Measurements from ENCODE around the gene HEATR5B. TPM values are rescaled to one million over a fixed set of nuclear protein-coding genes. Genes with fewer than 3 reads are reported as not detected.

The HEATR5B gene
- total and polyA plus RNA-seq, 10 of the 15 experiments (the other 5 are each of a cell fraction or from before 2014, with no cell fraction given), result 4.1 to 34.7 (median 17.7) TPM

DNA sequence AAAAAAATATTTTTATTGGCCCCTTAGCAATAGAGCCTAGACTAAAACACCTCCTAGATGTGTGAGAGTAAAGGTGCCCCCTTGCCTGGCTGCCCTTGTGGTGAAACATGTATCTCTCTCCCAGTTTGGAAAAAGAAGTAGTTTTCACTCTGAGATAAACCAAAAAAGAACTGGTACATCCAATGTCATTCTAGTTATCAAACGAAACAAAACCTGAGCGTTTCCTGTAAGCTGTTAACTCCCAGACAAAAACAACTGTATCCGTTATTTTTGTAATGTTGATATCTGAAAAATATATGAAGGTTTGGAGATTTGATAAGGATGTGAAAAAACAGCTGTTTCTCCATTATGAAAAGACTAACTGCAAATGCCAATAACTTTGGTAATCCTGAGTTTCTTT, 24.3 kb downstream of the HEATR5B start (continued):
- TF ChIP-seq CEBPB (IDR thresholded peaks at IDR 0.05; ENCODE audit: borderline replicate concordance in 1 of 2, low read depth in 2 of 2, low read length in 2 of 2), result no peak
- TF ChIP-seq, protein P1, sequence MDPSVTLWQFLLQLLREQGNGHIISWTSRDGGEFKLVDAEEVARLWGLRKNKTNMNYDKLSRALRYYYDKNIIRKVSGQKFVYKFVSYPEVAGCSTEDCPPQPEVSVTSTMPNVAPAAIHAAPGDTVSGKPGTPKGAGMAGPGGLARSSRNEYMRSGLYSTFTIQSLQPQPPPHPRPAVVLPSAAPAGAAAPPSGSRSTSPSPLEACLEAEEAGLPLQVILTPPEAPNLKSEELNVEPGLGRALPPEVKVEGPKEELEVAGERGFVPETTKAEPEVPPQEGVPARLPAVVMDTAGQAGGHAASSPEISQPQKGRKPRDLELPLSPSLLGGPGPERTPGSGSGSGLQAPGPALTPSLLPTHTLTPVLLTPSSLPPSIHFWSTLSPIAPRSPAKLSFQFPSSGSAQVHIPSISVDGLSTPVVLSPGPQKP (IDR thresholded peaks at IDR 0.05; ENCODE audit: low read depth, low read length), result no peak
- no peak for TF ChIP-seq ZNF207 (IDR thresholded peaks at IDR 0.05; ENCODE audit: borderline replicate concordance)
- TF ChIP-seq, protein P2, sequence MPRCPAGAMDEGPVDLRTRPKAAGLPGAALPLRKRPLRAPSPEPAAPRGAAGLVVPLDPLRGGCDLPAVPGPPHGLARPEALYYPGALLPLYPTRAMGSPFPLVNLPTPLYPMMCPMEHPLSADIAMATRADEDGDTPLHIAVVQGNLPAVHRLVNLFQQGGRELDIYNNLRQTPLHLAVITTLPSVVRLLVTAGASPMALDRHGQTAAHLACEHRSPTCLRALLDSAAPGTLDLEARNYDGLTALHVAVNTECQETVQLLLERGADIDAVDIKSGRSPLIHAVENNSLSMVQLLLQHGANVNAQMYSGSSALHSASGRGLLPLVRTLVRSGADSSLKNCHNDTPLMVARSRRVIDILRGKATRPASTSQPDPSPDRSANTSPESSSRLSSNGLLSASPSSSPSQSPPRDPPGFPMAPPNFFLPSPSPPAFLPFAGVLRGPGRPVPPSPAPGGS (IDR thresholded peaks at IDR 0.05; ENCODE audit: borderline replicate concordance, insufficient read depth, low read depth, low read length, poor library complexity, severe bottlenecking), result no peak

DNA sequence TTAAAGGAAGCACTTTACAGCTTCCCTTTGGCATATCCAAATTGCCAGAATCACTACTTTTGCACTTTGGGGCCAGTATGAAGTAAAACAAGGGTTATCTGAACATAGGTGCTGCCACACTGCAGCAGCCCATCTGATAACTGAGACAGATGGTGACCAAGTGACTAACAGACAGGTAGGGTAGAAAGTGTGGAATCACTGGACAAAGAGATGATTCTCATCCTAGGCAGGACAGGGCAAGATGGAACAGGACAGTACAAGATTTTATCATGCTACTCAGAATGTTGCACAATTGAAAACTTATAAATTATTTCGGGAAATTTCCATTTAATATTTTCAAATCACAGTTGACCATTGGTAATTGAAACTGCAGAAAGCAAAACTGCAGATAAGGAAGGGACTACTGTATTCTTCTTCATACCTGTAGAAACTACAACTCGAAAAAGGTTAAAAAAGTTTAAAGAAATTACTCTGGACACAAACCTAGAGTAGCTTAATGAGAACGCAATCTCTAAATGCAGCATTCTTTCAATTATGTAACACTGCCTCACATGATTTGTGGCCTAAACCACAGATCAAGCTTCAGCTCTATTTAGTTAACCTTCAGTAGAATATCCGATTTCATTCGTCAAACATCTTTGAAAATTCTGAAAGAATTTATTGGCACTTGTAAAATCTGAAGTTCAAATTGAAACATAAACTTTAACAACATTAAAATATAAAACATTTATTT, 31.4 kb downstream of the HEATR5B start:
- POLR2A ChIA-PET, result no interaction called here
- CTCF ChIA-PET, result interaction anchor here (1.3 kb wide), 1 partner anchor 8 kb away, joined by 6 read pairs; no protein-coding TSS in a partner anchor
- H3K27me3 ChIP-seq (replicated peaks in 1 of 2; ENCODE audit: control insufficient read depth in 2 of 2, insufficient read depth in 2 of 2, low read length in 1 of 2), result no peaks in the 10 kb centered on the region
- no peaks in the 10 kb centered on the region for H3K4me1 ChIP-seq (ENCODE audit: control insufficient read depth, insufficient read depth, low read length)
- H3K27ac ChIP-seq (ENCODE audit: control insufficient read depth, insufficient read depth), result no peak overlapping the region
- no TSS peak for BruUV-seq (replicated peaks)
- FAIRE-seq, result no peak
- no peak overlapping the region for H3K9ac ChIP-seq (ENCODE audit: control insufficient read depth, insufficient read depth, low read length)
- SMC1A ChIA-PET (ENCODE audit: uncharacterized antibody, unreplicated experiment), result interaction anchor here (0.6 to 1.7 kb wide), 9 partner anchors 10 to 107 kb away, joined by 3 to 6 read pairs (median 3); no protein-coding TSS in a partner anchor
- WGBS (ENCODE audit: insufficient coverage, insufficient replicate concordance, low lambda C conversion rate, missing lambda C conversion rate), result 93% methylated on average over 5 of the region's 5 CpGs
- TF ChIP-seq CHD2 (IDR thresholded peaks at IDR 0.05; ENCODE audit: borderline replicate concordance, low read depth, low read length) (no peak), ASH2L (IDR thresholded peaks at IDR 0.05; ENCODE audit: borderline replicate concordance, low read depth) (no peak), EED (IDR thresholded peaks at IDR 0.05; ENCODE audit: low read depth) (no peak), TCF3 (IDR thresholded peaks at IDR 0.05; ENCODE audit: borderline replicate concordance, insufficient read depth, low read depth, low read length) (no peak), TARDBP (IDR thresholded peaks at IDR 0.05; ENCODE audit: borderline replicate concordance) (no peak), WRNIP1 (IDR thresholded peaks at IDR 0.05; ENCODE audit: borderline replicate concordance, low read depth, low read length) (no peak), IKZF2 (IDR thresholded peaks at IDR 0.05) (no peak), PAX8 (IDR thresholded peaks at IDR 0.05) (no peak)
- TF ChIP-seq, protein P3, sequence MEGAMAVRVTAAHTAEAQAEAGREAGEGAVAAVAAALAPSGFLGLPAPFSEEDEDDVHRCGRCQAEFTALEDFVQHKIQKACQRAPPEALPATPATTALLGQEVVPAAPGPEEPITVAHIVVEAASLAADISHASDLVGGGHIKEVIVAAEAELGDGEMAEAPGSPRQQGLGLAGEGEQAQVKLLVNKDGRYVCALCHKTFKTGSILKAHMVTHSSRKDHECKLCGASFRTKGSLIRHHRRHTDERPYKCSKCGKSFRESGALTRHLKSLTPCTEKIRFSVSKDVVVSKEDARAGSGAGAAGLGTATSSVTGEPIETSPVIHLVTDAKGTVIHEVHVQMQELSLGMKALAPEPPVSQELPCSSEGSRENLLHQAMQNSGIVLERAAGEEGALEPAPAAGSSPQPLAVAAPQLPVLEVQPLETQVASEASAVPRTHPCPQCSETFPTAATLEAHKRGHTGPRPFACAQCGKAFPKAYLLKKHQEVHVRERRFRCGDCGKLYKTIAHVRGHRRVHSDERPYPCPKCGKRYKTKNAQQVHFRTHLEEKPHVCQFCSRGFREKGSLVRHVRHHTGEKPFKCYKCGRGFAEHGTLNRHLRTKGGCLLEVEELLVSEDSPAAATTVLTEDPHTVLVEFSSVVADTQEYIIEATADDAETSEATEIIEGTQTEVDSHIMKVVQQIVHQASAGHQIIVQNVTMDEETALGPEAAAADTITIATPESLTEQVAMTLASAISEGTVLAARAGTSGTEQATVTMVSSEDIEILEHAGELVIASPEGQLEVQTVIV (IDR thresholded peaks at IDR 0.05; ENCODE audit: borderline replicate concordance, partially characterized antibody), result no peak
- no peak for DNase-seq (ENCODE audit: low read depth, low spot score)
- no peaks in the 10 kb centered on the region for H4K20me1 ChIP-seq (ENCODE audit: control insufficient read depth, insufficient read depth)
- in situ Hi-C loops (cut with MboI), result no loop called here
- no peaks in the 10 kb centered on the region for H3K9me3 ChIP-seq (replicated peaks; ENCODE audit: control insufficient read depth, insufficient read depth, low read length)
- peaks cover 0 to 8% of the 10 kb centered on the region in 2 experiments; a peak in 2 of 4 replicates for H3K36me3 ChIP-seq (ENCODE audit: control insufficient read depth in 2 of 2, insufficient read depth in 2 of 2, low read length in 1 of 2)
- H2AFZ ChIP-seq (ENCODE audit: control insufficient read depth, low read depth, low read length), result no peak overlapping the region
- RAD21 ChIA-PET (ENCODE audit: unreplicated experiment), result no interaction called here
- no peaks in the 10 kb centered on the region for H3K79me2 ChIP-seq (ENCODE audit: control insufficient read depth, insufficient read depth, low read length)
- ATAC-seq, result no peak
- no peak overlapping the region for H3K4me2 ChIP-seq (ENCODE audit: control insufficient read depth, insufficient read depth)
- intact Hi-C loops (cut with micrococcal nuclease; ENCODE audit: unreplicated experiment), result no loop called here
- H3K4me3 ChIP-seq, result no peak overlapping the region

Measured in GM12878 (cell line).